PC-9 (cell line): ENCODE measurements around the gene ME2.

ENCODE experiments used
- EZH2 ChIP-seq: fragments of 200-600 bp; sonication (generic); IDR thresholded peaks from 2 replicates; pipeline ENCODE4 v1.8.0; 2017; ENCODE audit warnings: antibody characterized with exemption, low read depth
- TF ChIP-seq, protein P1 (sequence below): fragments of 200-600 bp; sonication (generic); conservative IDR thresholded peaks from 2 replicates; pipeline ENCODE4 v1.6.1; 2017; ENCODE audit warnings: mixed run types, antibody characterized with exemption, mild to moderate bottlenecking, moderate library complexity

DNA sequence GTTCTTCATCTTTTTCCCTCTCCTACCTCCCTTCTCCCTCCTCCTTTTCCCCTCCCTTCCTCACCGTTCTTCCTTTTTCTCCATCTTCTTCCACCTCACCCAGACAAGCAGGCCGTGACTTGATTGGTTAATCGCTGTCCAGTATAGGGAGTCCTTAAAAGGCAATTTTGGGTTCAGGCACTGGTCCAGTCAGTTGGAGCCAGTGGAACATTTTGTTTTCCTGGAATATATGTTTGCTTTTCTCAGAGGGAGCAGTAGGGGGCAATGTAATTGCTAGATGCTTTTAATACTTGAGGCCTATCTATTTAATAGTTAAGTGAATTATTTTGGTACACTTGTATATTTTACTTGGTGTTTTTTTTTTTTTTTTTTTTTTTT is 103.9 kb downstream of the ME2 start:
- TF ChIP-seq, protein P1, sequence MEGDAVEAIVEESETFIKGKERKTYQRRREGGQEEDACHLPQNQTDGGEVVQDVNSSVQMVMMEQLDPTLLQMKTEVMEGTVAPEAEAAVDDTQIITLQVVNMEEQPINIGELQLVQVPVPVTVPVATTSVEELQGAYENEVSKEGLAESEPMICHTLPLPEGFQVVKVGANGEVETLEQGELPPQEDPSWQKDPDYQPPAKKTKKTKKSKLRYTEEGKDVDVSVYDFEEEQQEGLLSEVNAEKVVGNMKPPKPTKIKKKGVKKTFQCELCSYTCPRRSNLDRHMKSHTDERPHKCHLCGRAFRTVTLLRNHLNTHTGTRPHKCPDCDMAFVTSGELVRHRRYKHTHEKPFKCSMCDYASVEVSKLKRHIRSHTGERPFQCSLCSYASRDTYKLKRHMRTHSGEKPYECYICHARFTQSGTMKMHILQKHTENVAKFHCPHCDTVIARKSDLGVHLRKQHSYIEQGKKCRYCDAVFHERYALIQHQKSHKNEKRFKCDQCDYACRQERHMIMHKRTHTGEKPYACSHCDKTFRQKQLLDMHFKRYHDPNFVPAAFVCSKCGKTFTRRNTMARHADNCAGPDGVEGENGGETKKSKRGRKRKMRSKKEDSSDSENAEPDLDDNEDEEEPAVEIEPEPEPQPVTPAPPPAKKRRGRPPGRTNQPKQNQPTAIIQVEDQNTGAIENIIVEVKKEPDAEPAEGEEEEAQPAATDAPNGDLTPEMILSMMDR, result no peak
- no peak for TF ChIP-seq EZH2
